HG03039 (cell line): Measurements from ENCODE around the gene TUBG1.
"Not testable (repeated sequence)": the region's sequence is repeated elsewhere in the genome, so short reads cannot be mapped to it uniquely, and the experiment has no call there.

Source experiments
- ATAC-seq: cut with Tn5 transposase; IDR thresholded peaks from one replicate; pipeline ENCODE4 v1.9.1; 2021; ENCODE audit warnings: mild to moderate bottlenecking, moderate library complexity; ENCODE audit not compliant: unreplicated experiment

The TUBG1 gene

DNA sequence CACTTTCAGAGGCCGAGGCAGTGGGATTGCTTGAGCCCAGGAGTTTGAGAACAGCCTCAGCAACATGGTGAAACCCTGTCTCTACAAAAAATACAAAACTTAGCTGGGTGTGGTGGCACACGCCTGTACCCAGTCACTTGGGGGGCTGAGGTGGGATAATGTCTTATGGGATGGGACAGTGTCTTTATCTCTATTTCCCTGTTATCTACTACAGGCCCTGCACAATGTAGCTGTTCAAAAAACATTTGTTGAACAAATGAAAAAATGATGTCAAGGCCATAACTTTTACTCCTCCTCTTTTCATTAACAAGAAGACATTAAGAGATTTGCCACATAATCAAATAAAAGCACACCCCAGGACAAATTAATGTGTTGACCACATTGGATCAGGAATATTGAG is 13.8 kb downstream of the TUBG1 start:
- ATAC-seq: no peak

DNA sequence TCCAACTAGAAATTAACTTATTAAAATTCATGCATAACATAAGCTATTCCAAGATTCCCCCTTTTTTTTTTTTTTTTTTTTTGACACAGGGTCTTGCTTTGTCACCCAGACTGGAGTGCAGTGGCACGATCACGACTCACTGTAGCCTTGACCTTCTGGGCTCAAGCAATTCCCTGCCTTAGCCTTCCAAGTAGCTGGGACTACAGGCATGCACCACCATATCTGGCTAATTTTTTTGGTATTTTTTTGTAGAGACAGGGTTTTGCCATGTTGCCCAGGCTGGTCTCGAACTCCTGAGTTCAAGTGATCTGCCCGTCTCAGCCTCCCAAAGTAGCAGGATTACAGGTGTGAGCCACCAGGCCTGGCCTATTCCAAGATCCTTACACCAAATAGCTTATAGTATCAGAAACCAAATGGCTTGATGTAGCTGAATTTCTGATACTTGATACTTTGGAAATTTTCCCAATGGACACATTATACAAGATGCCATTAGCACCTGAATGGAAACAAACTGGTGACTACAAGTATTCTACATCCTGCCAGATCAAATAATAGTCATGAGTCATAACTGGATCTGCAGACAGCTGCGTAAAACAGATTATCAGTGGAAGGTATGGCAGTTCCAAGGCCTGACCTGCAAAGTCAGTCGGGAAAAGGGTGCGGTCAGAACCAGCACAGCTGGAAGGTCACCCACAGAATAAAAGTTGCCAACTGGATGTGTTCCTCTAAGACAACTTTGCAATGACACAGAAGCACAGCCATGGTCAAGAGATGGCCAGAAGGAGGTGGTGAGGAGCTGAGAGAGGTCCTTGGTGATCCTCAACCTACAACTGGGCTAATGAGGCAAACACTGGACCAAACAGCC is 14.5 kb downstream of the TUBG1 start:
- ATAC-seq: no peak

DNA sequence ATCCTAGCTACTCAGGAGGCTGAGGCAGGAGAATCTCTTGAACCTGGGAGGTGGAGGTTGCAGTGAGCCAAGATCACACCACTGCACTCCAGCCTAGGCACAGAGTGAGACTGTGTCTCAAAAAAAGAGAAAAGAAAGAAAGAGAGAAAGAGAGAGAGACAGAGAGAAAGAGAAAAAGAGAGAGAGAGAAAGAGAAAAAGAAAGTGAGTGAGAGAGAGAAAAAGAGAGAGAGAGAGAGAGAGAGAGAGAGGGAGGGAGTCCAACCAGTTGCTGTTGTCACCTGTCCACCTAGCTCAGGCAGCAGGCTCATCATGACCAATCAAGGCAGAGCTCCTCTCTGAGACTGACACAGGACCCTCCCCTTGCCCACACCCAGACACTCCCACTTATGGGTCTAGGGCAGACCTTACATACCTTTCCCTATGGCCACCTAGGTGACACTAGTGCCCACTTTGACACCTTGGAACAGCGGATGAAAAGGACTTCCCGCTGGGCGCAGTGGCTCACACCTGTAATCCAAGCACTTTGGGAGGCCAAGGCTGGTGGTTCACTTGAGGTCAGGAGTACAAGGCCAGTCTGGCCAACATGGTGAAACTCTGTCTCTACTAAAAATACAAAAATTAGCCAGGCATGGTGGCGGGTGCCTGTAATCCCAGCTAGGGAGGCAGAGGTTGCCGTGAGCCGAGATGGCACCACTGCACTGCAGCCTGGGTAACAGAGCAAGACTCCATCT is 17.7 kb downstream of the TUBG1 start:
- not testable (repeated sequence) for ATAC-seq

DNA sequence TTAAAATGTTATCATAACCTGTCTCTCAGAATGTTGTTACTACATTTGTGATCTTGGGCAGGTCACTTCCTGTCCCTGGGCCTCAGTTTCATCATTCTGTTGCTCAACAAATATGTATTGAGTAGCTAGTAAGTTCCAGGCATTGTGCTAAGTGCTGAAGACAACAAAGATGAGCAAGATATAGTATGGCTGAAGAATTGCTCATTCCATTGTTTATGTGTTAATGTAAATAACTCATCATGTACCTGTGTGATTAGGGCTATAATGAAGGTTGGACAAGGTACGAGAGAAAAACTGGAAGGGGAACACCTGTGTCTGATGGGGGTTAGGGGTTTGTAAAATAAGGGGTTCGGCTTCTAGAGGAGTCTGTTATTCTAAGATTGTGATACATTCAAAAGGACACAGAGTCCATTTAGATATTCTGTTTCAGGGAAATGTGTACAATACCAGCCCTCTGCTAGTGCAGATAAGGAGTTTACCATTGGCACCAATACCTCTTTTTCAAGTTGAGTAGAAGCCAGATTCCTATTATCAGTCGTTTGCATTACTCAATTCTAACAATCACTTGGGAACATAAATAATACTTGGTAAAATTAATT is 20.0 kb downstream of the TUBG1 start:
- no peak for ATAC-seq

DNA sequence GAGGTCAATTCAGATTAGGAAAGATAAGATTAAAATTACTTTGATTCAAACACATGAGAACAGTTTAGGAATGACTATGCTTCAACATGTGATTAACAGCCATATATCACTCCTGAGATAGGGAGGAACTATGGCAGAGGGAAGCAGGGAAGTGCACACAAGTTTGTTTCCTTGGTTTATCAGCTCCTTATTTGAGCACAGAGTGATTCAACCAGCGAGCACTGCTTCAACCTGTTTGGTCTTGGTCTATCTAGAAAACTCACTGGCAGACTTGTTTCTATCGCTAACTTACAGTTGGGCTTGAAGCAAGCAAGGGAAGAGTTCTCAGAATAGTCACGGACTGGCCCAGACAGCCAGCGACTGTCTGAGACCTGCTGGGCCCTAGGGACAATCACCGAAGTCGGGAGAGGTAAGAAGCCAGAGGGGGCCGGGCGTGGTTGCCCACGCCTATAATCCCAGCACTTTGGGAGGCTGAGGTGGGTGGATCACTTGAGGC is 23.5 kb downstream of the TUBG1 start:
- no peak for ATAC-seq

DNA sequence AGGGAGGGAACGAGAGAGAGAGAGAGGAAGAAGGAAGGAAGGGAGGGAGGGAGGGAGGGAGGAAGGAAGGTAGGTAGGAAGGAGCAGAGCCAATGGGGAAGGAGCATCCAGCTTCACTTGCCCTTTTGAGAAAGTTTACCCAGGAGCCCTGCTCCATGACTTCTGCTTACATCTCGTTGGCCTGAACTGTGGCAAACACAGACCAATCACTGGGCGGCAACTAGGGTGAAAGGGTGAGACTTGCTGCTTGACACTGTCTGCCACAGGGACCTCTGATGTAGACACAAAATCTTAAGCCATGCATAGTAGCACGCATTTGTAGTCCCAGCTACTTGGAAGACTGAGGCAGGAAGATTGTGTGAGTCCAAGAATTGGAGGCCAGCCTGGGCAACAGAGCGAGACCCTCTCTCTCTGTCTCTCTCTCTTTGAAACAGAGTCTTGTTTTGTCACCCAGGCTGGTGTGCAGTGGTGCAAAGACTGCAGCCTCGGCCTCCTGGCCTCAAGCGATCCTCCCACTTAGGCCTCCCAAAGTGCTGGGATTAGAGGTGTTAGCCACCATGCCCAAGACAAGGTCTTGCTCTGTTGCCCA is 30.1 kb downstream of the TUBG1 start:
- no peak for ATAC-seq

DNA sequence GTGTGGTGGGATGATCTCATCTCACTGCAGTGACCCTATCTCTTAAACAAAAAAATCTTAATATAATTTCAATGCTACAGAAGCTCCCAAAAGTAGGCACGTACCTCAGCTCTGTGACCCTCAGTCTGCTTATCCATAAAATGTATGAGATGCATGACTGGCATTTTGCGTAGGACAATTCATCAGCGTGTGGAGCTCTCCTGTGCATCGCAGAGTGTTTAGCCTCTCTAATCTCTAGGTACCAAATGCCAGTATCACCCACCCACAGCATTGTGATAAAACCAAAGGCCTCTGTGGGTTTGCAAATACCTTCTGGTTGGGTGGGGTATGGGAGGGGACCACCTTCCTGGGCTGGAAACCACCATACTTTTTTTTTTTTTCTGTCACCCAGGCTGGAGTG is 30.6 kb downstream of the TUBG1 start:
- no peak for ATAC-seq

DNA sequence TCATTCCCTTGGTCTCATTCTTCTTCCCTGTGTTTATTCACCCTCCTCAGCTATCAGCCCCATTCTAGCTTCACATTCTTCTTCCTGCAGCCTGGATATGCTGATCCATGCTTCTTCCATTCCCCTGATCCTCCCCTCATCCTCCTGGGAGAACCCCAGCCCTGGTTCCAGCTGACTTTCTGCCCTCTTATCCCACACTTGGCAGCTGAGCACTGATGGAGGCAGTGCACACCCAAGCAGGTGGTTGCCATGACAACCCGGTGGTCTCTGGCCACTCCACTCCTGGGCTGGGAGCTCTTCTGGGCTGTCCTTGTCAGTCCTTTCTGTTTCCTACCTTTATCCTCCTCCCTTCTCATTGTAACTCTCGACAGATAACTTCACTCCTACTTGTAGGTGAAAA is 32.9 kb downstream of the TUBG1 start:
- no peak for ATAC-seq

DNA sequence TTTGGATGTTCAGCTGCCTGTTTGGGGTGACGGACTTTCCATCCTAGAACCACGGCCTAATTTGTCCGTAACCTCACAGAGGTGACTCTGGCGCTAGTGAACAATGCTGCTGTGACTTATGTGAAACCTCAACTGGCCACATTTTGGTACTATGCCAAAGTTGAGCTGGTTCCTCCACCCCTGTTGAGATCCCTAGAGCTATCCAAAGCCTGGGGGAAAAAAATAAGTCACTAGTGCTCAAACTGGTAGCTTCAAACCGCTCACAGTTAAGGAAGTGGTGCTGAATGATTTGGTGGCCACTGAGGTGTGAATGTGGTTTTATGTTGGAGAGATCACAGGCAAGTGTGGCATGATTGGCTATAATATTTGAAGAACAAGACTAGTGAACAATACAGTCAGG is 38.3 kb downstream of the TUBG1 start:
- ATAC-seq: no peak

DNA sequence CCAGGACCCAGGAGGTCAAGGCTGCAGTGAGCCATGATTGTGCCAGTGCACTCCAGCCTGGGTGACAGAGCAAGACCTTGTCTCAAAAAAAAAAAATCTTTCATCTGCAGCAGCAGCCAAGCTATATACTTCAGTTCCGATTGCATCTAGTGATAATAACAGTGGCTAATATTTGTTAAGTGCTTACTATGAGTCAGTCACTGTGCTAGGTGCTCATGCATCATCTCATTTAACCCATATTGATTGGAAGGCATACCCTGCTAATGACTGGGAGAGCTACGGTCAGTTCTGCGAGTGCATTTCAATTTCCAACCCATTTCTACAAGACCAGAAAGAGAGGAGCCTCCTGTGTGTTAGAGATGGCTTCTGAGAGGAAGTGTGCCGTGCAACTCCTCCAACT is 41.9 kb downstream of the TUBG1 start:
- ATAC-seq: no peak

DNA sequence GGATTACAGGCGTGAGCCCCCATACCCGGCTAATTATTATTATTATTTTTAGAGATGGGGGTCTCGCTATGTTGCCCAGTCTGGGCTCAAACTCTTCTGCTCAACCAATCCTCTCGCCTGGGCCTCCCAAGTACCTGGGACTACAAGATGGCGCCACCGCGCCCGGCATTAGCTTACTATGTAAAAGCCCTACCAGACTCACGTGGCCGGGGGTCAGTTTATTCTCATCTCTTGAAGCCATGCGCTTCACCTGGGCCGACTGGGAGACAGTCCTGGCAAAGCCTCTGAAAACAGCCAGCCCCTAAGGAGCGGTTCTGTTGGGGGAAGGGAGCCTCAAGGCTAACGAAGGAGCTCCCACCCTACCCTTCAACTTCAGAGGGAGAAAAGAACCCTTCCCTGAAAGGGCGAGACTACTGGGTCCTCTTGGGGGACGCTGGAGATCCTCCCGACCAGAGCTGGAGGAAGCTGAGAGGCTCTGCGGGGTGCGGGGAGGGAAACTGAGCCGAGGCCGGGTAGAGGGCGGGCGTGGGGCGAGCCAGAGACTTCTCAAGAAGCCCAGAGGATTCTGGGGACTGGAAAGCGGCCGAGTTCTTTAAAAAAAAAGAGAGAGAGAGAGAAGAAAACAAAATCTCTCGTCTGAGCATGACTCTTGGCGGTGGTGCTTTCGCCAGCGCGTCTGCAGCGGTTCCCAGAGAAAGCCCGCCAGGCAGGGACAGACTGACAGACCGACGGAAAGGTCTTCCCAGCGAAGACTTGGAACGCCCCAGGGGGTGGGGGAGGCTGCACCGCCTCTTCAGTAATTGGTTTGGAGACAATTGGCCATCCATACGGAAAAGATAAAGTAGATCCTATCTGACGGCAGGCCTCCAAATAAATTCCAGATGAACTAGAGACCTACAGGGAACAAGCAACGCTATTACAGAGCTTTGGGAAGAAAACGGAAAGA is 44.0 kb downstream of the TUBG1 start:
- ATAC-seq: no peak

DNA sequence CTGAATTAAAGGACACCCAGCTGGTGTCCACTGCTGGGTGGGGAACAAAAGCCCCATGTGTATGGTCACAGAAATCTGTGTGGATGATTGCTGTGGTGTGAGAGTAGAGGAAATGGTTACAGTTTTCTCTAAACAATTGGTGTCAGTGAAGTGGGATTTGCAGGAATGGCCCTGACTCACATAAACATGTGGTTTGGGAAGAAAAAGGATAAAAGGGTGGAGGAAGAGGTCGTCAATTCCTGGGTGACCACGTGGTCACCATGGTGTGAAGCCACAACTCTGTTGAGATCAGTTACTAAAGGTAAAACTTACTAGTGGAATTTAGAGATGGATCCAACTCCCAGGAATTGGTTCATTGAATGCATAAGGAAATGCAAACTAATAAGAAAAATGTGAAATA is 46.0 kb downstream of the TUBG1 start:
- ATAC-seq: no peak

DNA sequence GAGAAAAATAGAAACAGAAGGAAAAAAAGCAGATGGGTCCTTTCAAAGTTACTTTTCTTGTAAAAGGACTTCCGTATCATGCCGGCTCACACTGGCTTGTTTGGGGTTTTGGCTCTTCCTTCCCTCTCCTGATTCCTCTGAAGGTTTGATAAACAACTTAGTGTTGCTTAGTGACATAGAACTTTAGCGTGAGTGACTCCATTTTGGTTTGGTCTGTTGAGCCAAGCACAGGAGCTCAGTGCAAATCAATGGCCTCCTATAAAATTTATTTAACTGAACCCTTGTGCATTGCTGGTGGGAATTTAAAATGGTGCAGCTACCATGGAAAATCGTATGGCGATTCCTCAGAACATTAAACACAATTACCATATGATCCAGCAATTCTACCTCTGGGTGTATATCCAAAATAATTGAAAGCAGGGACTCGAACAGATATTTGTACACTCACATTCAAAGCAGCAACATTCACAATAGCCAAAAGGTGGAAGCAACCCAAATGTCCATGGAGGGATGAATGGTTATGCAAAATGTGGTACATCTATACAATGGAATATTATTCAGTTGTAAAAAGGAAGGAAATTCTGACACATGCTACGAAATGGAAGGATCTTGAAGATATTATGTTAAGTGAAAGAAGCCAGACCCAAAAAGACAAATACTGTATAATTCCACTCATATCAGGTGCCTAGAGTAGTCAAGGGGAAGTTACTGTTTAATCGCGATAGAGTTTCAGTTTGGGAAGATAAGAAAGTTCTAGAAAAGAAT is 48.5 kb downstream of the TUBG1 start:
- ATAC-seq: no peak

DNA sequence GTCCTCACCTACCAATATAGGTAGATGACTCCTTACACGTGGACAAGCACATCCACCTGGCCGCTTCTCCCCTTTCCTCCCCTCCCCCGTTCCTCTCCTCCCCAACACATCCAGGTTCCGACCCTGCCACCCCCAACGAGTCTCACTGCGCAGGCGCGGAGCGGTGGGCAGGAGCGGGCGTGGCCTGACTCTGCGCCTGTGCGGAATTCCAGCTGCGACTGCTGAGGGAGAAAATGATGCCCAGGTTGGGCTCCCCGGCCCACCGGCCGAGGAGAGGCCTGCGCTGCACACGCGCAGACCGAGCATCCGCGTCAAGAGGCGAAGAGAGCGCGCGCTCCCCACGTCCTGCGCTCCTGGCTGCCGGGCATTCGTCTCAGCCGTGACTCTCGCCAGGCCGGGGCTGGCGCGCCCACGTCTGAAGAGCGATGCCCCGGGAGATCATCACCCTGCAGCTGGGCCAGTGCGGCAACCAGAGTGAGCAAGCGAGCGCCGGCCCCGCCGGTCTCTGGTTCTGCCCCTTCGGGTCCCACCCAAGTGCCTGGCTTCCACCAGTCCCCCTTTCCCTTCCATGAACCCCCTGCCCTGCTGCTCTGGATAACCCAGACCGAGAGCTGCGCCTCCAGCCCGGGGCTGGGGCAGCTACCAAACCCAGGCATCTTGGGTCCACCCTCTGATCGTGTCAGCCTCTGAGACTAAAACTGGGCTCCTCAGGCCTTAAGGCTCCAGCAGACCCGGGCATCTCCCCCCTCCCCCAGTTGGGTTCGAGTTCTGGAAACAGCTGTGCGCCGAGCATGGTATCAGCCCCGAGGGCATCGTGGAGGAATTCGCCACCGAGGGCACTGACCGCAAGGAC is 49.8 kb downstream of the TUBG1 start, which contains the start of gene TUBG2:
TSS of gene TUBG2 (plus strand) at position 206 of the 853 bp plus-strand sequence. CDS start at position 426, 220 bp downstream.
- no peak for ATAC-seq

DNA sequence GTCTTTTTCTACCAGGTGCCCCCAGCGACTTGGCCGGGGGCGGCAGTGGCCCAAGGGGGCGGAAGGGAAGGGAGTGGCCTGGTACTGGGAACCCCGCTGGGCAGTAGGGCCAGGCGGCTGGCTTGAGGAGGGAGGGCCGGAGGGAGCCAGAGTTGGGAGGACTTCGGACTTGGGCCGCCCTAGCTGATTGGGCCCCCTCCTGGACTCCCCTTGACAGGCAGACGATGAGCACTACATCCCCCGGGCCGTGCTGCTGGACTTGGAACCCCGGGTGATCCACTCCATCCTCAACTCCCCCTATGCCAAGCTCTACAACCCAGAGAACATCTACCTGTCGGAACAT is 50.4 kb downstream of the TUBG1 start:
- ATAC-seq: not testable (repeated sequence)

DNA sequence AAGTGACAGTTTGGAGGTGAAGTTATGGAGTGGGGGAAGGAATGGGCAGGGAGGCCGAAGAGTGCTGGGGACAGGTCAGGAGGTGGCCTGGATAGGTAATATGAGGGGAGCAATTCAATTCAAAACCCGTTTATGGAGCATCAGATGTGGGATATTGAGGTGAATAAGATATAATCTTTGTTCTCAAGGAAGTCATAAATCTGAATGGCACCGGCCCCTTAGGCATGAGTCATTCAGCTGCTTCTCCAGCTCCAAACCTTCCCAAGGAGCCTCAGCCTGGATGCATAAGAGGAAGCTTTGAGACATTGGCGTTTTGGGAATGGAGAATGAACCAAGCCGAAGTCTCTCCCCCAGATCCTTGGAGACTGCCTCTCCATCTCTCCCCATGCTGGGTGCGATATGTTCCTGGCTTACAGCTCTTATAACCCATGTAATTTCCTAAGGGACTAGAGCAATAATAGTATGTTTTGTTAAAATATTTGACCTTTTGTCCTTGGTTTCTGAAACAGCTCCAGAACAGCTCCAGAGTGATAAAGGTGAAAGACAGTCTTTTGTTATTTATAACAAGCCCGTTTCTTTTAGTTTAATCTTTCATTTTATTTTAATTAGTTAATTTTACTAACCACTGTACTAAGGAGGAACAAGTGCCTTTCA is 51.3 kb downstream of the TUBG1 start:
- no peak for ATAC-seq
